ENCODE measurements around the gene GPBP1. TPM values are rescaled to one million over a fixed set of nuclear protein-coding genes. Genes with fewer than 3 reads are reported as not detected.

The GPBP1 gene
- polyA plus RNA-seq, 1 of the 3 experiments (the other 2 are of a cell fraction): 11.4 TPM

DNA sequence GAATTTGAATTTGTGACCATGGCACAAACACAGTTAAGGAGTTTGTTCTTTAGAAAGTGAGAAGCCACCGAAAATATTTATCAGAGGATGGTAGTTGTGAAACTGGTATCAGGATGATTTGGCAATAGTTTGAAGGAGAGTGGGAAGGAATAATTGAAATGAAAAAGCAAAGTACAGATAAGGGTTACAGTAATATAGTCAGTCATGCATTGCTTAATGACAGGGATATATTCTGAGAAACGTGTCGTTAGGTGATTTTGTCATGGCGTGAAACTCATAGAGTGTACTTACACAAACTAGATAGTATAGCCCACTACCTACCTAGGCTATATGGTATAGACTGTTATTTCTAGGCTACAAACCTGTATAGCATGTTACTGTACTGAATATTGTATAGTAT lies 84.2 kb downstream of the GPBP1 start:
- H3K36me3 ChIP-seq (replicated peaks in 1 of 2; ENCODE audit: control insufficient read depth in 1 of 2, insufficient read depth in 2 of 2, low read length in 1 of 2): peaks cover 44 to 64% of the 10 kb centered on the region in 2 experiments
- no peak overlapping the region for H2AFZ ChIP-seq (ENCODE audit: low read depth)
- no peaks in the 10 kb centered on the region for H3K4me1 ChIP-seq (ENCODE audit: control insufficient read depth in 1 of 2, insufficient read depth in 2 of 2, low read depth in 1 of 2, low read length in 1 of 2)
- peaks cover 4% of the 10 kb centered on the region for H3F3A ChIP-seq (replicated peaks; ENCODE audit: insufficient read depth)
- no peak overlapping the region for H3K4me2 ChIP-seq
- H3K9me2 ChIP-seq: no peaks in the 10 kb centered on the region
- no peak overlapping the region for H3K9ac ChIP-seq
- H3K9me3 ChIP-seq: no peaks in the 10 kb centered on the region
- TF ChIP-seq NFIC (IDR thresholded peaks at IDR 0.05; ENCODE audit: borderline replicate concordance) (no peak), GATA2 (CRISPR knock-in tag; IDR thresholded peaks at IDR 0.05) (no peak), NRF1 (IDR thresholded peaks at IDR 0.05; ENCODE audit: low read depth, low read length) (no peak), ELF1 (IDR thresholded peaks at IDR 0.05) (no peak), TEAD4 (IDR thresholded peaks at IDR 0.05; ENCODE audit: borderline replicate concordance, insufficient read depth) (no peak), SMC3 (IDR thresholded peaks at IDR 0.05; ENCODE audit: low read depth, low read length) (no peak), MXI1 (IDR thresholded peaks at IDR 0.05; ENCODE audit: low read depth, low read length) (no peak), FOXJ3 (CRISPR knock-in tag; IDR thresholded peaks at IDR 0.05) (no peak), REST (IDR thresholded peaks at IDR 0.05; ENCODE audit: low read depth, low read length) (no peak), RAD21 (IDR thresholded peaks at IDR 0.05; ENCODE audit: low read length) (no peak), RXRA (IDR thresholded peaks at IDR 0.05; ENCODE audit: borderline replicate concordance, low read depth) (no peak), MEF2A (IDR thresholded peaks at IDR 0.05; ENCODE audit: borderline replicate concordance, low read depth) (no peak), FOSL2 (IDR thresholded peaks at IDR 0.05; ENCODE audit: borderline replicate concordance, low read depth) (no peak), EP300 (IDR thresholded peaks at IDR 0.05; ENCODE audit: borderline replicate concordance in 1 of 2, low read depth in 1 of 2, low read length in 1 of 2) (no peak)
- TF ChIP-seq, protein P1, sequence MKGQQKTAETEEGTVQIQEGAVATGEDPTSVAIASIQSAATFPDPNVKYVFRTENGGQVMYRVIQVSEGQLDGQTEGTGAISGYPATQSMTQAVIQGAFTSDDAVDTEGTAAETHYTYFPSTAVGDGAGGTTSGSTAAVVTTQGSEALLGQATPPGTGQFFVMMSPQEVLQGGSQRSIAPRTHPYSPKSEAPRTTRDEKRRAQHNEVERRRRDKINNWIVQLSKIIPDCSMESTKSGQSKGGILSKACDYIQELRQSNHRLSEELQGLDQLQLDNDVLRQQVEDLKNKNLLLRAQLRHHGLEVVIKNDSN (IDR thresholded peaks at IDR 0.05; ENCODE audit: borderline replicate concordance, low read depth): no peak
- no peaks in the 10 kb centered on the region for H4K20me1 ChIP-seq (ENCODE audit: insufficient read depth)
- no peak for DNase-seq
- WGBS (ENCODE audit: low lambda C conversion rate): 94% methylated on average over 4 of the region's 4 CpGs
- no peak overlapping the region for H3K4me3 ChIP-seq (ENCODE audit: low read depth in 2 of 2, low read length in 1 of 2)
- H3K27ac ChIP-seq (ENCODE audit: low read depth in 2 of 2, low read length in 1 of 2): no peak overlapping the region
- CTCF ChIA-PET: no interaction called here
- POLR2A ChIA-PET: no interaction called here
- H3K27me3 ChIP-seq (ENCODE audit: insufficient read depth): no peaks in the 10 kb centered on the region
- H3K79me2 ChIP-seq (ENCODE audit: insufficient read depth): no peaks in the 10 kb centered on the region

DNA sequence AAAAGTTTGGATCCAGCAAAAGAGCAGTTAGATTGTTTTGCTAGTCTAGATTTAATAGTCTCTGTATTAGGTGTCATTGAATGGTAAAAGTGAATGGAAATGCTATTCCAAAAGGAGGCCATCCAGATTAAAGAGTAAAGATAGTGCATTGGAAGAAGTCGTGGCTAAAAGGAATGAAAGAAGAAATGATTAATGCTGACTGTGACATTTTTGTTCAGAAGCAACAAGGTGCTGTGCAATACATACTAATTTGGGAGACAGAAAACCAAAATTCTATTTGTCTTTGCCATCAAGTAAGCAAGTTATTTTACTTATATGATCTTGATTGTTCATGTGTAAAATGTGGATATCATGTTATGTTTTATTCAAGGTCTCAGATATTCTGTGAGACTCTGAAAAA lies 85.1 kb downstream of the GPBP1 start:
- Histone ChIP-seq H2AFZ (ENCODE audit: low read depth) (no peak overlapping the region), H3K27me3 (ENCODE audit: insufficient read depth) (no peaks in the 10 kb centered on the region), H3K79me2 (ENCODE audit: insufficient read depth) (no peaks in the 10 kb centered on the region), H4K20me1 (ENCODE audit: insufficient read depth) (no peaks in the 10 kb centered on the region), H3K27ac (ENCODE audit: low read depth in 2 of 2, low read length in 1 of 2) (no peak overlapping the region), H3K4me3 (ENCODE audit: low read depth in 2 of 2, low read length in 1 of 2) (no peak overlapping the region), H3F3A (replicated peaks; ENCODE audit: insufficient read depth) (peaks cover 4% of the 10 kb centered on the region), H3K9me2 (no peaks in the 10 kb centered on the region), H3K36me3 (replicated peaks in 1 of 2; ENCODE audit: control insufficient read depth in 1 of 2, insufficient read depth in 2 of 2, low read length in 1 of 2) (peaks cover 50 to 66% of the 10 kb centered on the region in 2 experiments), H3K4me2 (no peak overlapping the region), H3K9ac (no peak overlapping the region), H3K9me3 (no peaks in the 10 kb centered on the region), H3K4me1 (ENCODE audit: control insufficient read depth in 1 of 2, insufficient read depth in 2 of 2, low read depth in 1 of 2, low read length in 1 of 2) (no peaks in the 10 kb centered on the region)
- POLR2A ChIA-PET: no interaction called here
- no peak for DNase-seq
- CTCF ChIA-PET: no interaction called here
- 97% methylated on average over 1 of the region's 1 CpG for WGBS (ENCODE audit: low lambda C conversion rate)
- no peak for TF ChIP-seq ELF1 (IDR thresholded peaks at IDR 0.05)
- TF ChIP-seq, protein P2, sequence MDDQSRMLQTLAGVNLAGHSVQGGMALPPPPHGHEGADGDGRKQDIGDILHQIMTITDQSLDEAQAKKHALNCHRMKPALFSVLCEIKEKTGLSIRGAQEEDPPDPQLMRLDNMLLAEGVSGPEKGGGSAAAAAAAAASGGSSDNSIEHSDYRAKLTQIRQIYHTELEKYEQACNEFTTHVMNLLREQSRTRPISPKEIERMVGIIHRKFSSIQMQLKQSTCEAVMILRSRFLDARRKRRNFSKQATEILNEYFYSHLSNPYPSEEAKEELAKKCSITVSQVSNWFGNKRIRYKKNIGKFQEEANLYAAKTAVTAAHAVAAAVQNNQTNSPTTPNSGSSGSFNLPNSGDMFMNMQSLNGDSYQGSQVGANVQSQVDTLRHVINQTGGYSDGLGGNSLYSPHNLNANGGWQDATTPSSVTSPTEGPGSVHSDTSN (IDR thresholded peaks at IDR 0.05): no peak
- TF ChIP-seq GATA2 (CRISPR knock-in tag; IDR thresholded peaks at IDR 0.05): no peak
- TF ChIP-seq CTCF (IDR thresholded peaks at IDR 0.05): no peak
- TF ChIP-seq REST (IDR thresholded peaks at IDR 0.05; ENCODE audit: low read depth, low read length): no peak
- no peak for TF ChIP-seq FOXM1 (IDR thresholded peaks at IDR 0.05; ENCODE audit: low read depth)
